Breast epithelium (tissue), 4 donors: Measurements from ENCODE around the gene CLEC18A. TPM values are rescaled to one million over a fixed set of nuclear protein-coding genes. Genes with fewer than 3 reads are reported as not detected.
"Not testable (repeated sequence)": the region's sequence is repeated elsewhere in the genome, so short reads cannot be mapped to it uniquely, and the experiment has no call there.

Experiments used
- DNase-seq, 2 donors: peaks; one replicate each; pipeline ENCODE4 v3.0.0-alpha.2; 2019; ENCODE audit warnings: low spot score in 2 of 2
- H3K27ac ChIP-seq, 2 donors: fragments of 200-600 bp; sonication (generic) in 1 of 2; one replicate each; pipeline ENCODE4 v1.5.1; 2016 to 2019; ENCODE audit warnings: mild to moderate bottlenecking in 1 of 2
- H3K27me3 ChIP-seq, 2 donors: fragments of 200-600 bp; sonication (generic) in 1 of 2; one replicate each; pipeline versions ENCODE4 v1.5.1 to v1.6.0; 2017 to 2019; ENCODE audit warnings: control low read depth in 1 of 2, mild to moderate bottlenecking in 1 of 2
- H3K36me3 ChIP-seq: fragments of 200-600 bp; one replicate; pipeline ENCODE4 v1.5.1; 2019
- H3K4me1 ChIP-seq, 2 donors: fragments of 200-600 bp; sonication (generic); one replicate each; pipeline ENCODE4 v1.5.1; 2016 to 2019; ENCODE audit warnings: control low read depth in 1 of 2
- H3K4me3 ChIP-seq, 3 donors: fragments of 200-600 bp; sonication (generic); 1 replicate in 2 of 3; 2 replicates in 1 of 3; pipeline ENCODE4 v1.5.1; 2016 to 2019; ENCODE audit warnings: mild to moderate bottlenecking in 3 of 3, moderate library complexity in 2 of 3
- H3K9me3 ChIP-seq, 2 donors: fragments of 200-600 bp; sonication (generic) in 1 of 2; one replicate each; pipeline ENCODE4 v1.5.1; 2016 to 2019; ENCODE audit warnings: control low read depth in 1 of 2
- CTCF ChIP-seq, 3 donors: fragments of 450-650 bp; IDR thresholded peaks; one replicate each; pipeline ENCODE4 v1.5.1; 2016 to 2017; ENCODE audit warnings: antibody characterized with exemption in 3 of 3, mild to moderate bottlenecking in 3 of 3, moderate library complexity in 3 of 3
- POLR2A ChIP-seq: fragments of 450-650 bp; IDR thresholded peaks from one replicate; pipeline ENCODE4 v1.6.1; 2016; ENCODE audit warnings: antibody characterized with exemption, mild to moderate bottlenecking, moderate library complexity
- POLR2AphosphoS5 ChIP-seq, 3 donors: sonication (generic); formaldehyde crosslinking; IDR thresholded peaks; one replicate each; pipeline ENCODE4 v1.6.1; 2017; ENCODE audit warnings: antibody characterized with exemption in 3 of 3
- intact Hi-C: fragments of 100-400 bp; cut with DNase I; formaldehyde crosslinking; loops from one replicate; pipeline ENCODE4 v1.15.1; 2023; ENCODE audit warnings: low total_unique reads
- total RNA-seq, 3 donors: library from RNA; depleted of rRNA; stranded (reverse); fragments of >200 nt; gene quantifications; one replicate each; pipeline ENCODE4 v1.1.0, GENCODE V29; 2016

CLEC18A gene
- total RNA-seq, 3 donors from 2014 or later = 0.80 to 1.3 (median 1.0) TPM

DNA sequence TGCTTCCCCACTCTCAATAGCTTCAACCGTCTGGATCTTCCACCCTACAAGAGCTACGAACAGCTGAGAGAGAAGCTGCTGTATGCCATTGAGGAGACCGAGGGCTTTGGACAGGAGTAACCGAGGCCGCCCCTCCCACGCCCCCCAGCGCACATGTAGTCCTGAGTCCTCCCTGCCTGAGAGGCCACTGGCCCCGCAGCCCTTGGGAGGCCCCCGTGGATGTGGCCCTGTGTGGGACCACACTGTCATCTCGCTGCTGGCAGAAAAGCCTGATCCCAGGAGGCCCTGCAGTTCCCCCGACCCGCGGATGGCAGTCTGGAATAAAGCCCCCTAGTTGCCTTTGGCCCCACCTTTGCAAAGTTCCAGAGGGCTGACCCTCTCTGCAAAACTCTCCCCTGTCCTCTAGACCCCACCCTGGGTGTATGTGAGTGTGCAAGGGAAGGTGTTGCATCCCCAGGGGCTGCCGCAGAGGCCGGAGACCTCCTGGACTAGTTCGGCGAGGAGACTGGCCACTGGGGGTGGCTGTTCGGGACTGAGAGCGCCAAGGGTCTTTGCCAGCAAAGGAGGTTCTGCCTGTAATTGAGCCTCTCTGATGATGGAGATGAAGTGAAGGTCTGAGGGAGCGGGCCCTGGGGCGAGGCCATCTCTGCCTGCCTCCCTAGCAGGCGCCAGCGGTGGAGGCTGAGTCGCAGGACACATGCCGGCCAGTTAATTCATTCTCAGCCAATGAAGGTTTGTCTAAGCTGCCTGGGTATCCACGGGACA, 11.1 kb upstream of the CLEC18A start:
- H3K9me3 ChIP-seq = no peaks in the 10 kb centered on the region
- H3K36me3 ChIP-seq = peaks cover 13% of the 10 kb centered on the region
- H3K27me3 ChIP-seq = no peaks in the 10 kb centered on the region
- intact Hi-C loops = loop anchor here (10.0 kb wide), 1 partner anchor 155 kb away; no protein-coding TSS in a partner anchor
- H3K27ac ChIP-seq = no peak overlapping the region
- no peaks in the 10 kb centered on the region for H3K4me1 ChIP-seq
- DNase-seq = no peak
- TF ChIP-seq POLR2A (no peak), CTCF (IDR thresholded peaks at IDR 0.05) (no peak), POLR2AphosphoS5 (IDR thresholded peaks at IDR 0.05) (no peak)
- no peak overlapping the region for H3K4me3 ChIP-seq

GRCh38 chr16:69940676-69941075, 10.5 kb upstream of the CLEC18A start:
- Histone ChIP-seq H3K27me3 (no peaks in the 10 kb centered on the region), H3K4me1 (no peaks in the 10 kb centered on the region), H3K27ac (no peak overlapping the region), H3K4me3 (no peak overlapping the region), H3K36me3 (peaks cover 8% of the 10 kb centered on the region), H3K9me3 (no peaks in the 10 kb centered on the region)
- intact Hi-C loops = no loop called here
- no peak for TF ChIP-seq POLR2AphosphoS5 (IDR thresholded peaks at IDR 0.05)
- TF ChIP-seq CTCF (IDR thresholded peaks at IDR 0.05) = no peak
- no peak for TF ChIP-seq POLR2A
- no peak for DNase-seq

- DNase-seq = no peak
- intact Hi-C loops = no loop called here
- Histone ChIP-seq H3K4me1 (no peaks in the 10 kb centered on the region), H3K27ac (peak overlapping the region in 1 of 2 donors; percentile 63), H3K27me3 (no peaks in the 10 kb centered on the region), H3K36me3 (peaks cover 4% of the 10 kb centered on the region), H3K9me3 (no peaks in the 10 kb centered on the region), H3K4me3 (no peak overlapping the region)
- no peak for TF ChIP-seq CTCF (IDR thresholded peaks at IDR 0.05)
- no peak for TF ChIP-seq POLR2A
Measured at GRCh38 chr16:69941251-69942098, 9.7 kb upstream of the CLEC18A start.

DNA sequence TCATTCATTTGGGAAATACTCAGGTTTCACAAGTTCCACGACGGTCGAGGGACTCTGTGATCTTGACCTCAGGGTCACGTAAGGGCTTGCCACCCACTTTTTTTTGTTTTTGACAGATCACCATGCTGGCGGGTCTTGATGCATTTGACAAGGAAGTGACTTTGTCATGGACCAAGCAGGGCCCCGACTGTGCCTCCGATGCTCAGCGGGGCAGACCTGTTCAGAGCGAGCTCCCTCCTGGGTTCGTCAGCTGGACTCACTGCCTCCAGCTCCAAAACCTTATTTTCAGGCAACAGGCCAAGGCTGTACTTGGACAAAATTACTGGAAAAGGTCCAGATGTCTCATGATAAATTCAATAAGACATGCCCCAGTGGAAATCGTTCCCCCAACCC, 9.0 kb upstream of the CLEC18A start:
- Histone ChIP-seq H3K4me3 (no peak overlapping the region), H3K36me3 (no peaks in the 10 kb centered on the region), H3K27me3 (no peaks in the 10 kb centered on the region), H3K9me3 (no peaks in the 10 kb centered on the region), H3K27ac (peak overlapping the region in 1 of 2 donors; percentile 63), H3K4me1 (no peaks in the 10 kb centered on the region)
- intact Hi-C loops = no loop called here
- DNase-seq = no peak
- no peak for TF ChIP-seq POLR2A
- TF ChIP-seq POLR2AphosphoS5 (IDR thresholded peaks at IDR 0.05) = no peak
- no peak for TF ChIP-seq CTCF (IDR thresholded peaks at IDR 0.05)

DNA sequence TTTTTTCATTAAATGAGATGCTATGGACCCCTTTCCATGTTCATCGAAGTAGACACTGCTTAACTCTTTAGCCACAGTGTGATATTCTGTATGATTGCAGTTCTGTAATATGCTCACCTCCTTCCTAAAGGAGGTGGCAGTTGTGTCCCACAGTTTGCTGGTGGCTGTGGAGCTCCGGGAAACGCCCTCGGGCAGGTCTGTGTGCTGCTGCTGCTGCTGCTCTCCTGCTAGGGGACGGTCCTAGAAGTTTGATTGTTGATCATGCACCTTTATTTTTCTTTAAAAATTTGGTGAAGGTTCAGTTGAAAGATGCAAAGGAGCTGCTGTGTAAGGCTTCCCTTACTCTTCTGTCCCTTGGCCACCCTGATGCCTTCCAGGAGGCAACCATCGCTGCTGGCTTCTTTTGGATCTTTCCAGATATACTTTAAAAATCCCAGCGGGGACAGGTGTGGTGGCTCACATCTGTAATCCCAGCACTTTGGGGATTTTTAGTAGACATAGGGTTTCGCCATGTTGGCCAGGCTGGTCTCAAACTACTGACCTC, 8.4 kb upstream of the CLEC18A start:
- no peak for DNase-seq

DNA sequence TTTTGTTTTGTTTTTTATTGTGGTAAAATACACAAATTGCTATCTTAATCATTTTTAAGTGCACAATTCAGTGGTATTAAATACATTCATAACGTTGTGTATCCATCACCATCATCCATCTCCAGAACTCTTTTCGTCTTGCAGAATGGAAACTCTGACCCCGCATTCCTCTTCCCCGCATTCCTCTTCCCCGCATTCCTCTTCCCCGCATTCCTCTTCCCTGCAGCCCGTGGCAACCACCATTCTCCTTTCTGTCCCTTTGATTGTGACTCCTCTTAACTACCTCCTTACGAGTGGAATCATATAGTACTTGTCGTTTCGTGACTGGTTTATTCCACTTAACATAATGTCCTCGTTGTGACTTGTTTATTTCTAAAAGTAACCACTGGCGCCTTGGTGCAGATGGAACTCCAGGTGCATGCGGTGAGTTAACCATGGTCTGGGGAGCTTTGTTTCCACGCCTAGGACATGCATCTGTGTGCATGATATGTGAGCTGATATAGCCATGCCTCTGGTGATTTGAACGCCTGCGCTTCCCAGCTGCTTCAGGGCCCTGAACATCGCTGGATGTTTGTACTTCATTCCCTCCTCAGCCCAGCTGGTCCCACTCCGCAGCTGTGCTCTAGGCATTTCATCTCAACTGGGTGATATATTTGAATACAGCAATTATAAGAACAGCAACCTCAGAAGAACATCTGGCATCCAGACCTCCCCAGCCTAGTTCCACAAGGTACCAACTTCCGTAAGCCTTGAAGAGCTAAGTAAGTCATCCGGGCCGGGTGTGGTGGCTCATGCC, 7.7 kb upstream of the CLEC18A start:
- H3K4me3 ChIP-seq, H3K4me1 ChIP-seq, intact Hi-C loops, H3K27ac ChIP-seq, DNase-seq, H3K27me3 ChIP-seq, H3K36me3 ChIP-seq, H3K9me3 ChIP-seq: not testable (repeated sequence)

More for the DNA sequence above, 8.4 kb upstream of the CLEC18A start:
- no peaks in the 10 kb centered on the region for H3K9me3 ChIP-seq
- intact Hi-C loops = no loop called here
- TF ChIP-seq CTCF (IDR thresholded peaks at IDR 0.05) (no peak), POLR2AphosphoS5 (IDR thresholded peaks at IDR 0.05) (no peak), POLR2A (no peak)
- H3K36me3 ChIP-seq = no peaks in the 10 kb centered on the region
- H3K27me3 ChIP-seq = no peaks in the 10 kb centered on the region
- H3K27ac ChIP-seq = no peak overlapping the region
- no peak overlapping the region for H3K4me3 ChIP-seq
- no peaks in the 10 kb centered on the region for H3K4me1 ChIP-seq

DNA sequence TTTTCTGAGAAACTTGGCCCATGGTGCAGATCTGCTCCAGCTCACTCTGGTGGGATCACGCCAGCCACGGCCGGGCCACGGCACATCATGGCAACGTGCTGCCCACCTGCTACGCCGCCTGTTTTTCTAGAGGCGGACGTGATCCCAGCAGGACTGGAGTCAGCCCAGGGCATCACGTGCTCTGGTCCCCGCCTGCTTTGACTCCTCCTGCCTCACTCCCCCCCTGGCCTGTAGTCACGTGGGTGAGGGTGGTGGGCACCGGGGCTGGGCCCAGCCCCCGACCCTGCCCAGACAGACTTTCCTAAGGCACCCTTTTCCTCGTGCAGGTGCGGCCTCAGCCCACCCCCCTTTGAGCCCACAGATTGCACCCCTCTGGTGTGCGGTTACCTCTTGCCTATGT, 723 bp upstream of the CLEC18A start:
- H3K27ac ChIP-seq, H3K4me1 ChIP-seq, H3K4me3 ChIP-seq, intact Hi-C loops, DNase-seq, H3K27me3 ChIP-seq, H3K9me3 ChIP-seq, H3K36me3 ChIP-seq: not testable (repeated sequence)
